Adrenal gland (tissue), 12 donors: ENCODE results near the gene TEX44. TPM values are rescaled to one million over a fixed set of nuclear protein-coding genes. Genes with fewer than 3 reads are reported as not detected.
"Not testable (repeated sequence)": the region's sequence is repeated elsewhere in the genome, so short reads cannot be mapped to it uniquely, and the experiment has no call there.

Experiments used
- DNase-seq, 7 donors: peaks; one replicate each; pipeline ENCODE4 v3.0.0-alpha.2; 2019 to 2020
- H3K27ac ChIP-seq, 5 donors: fragments of 200-600 bp; sonication (generic) in 4 of 5; 1 replicate in 3 of 5; 2 replicates in 2 of 5; pipeline versions ENCODE4 v1.5.1 to v1.8.0; 2016 to 2020; ENCODE audit warnings: mild to moderate bottlenecking in 1 of 5
- H3K27me3 ChIP-seq: fragments of 200-600 bp; 2 replicates; pipeline ENCODE4 v1.8.0; 2021
- H3K36me3 ChIP-seq, 2 donors: fragments of 200-600 bp; replicated peaks in 1 of 2; 1 replicate in 1 of 2; 2 replicates in 1 of 2; pipeline versions ENCODE4 v1.5.1 to v1.8.0; 2018 to 2022
- H3K4me1 ChIP-seq, 2 donors: fragments of 200-600 bp; replicated peaks in 1 of 2; 1 replicate in 1 of 2; 2 replicates in 1 of 2; pipeline versions ENCODE4 v1.5.1 to v1.8.0; 2018 to 2021
- H3K4me3 ChIP-seq, 4 donors: fragments of 200-600 bp; sonication (generic) in 3 of 4; one replicate each; pipeline ENCODE4 v1.5.1; 2016 to 2018
- H3K9me3 ChIP-seq, 3 donors: fragments of 200-600 bp; sonication (generic) in 1 of 3; replicated peaks in 1 of 3; 1 replicate in 2 of 3; 2 replicates in 1 of 3; pipeline versions ENCODE4 v1.5.1 to v1.8.0; 2016 to 2021
- POLR2A ChIP-seq, 2 donors: fragments of 450-650 bp; IDR thresholded peaks; one replicate each; pipeline ENCODE4 v1.6.1; 2017; ENCODE audit warnings: antibody characterized with exemption in 2 of 2, mild to moderate bottlenecking in 2 of 2, moderate library complexity in 1 of 2
- WGBS, 4 donors: extraction: QIAGEN DNeasy Blood & Tissue Kit in 2 of 4; methylation state at CpG; one replicate each; pipeline versions ENCODE4 v1.1.5 to v1.1.7; 2013 to 2017; 5-methylcytosine and 5-hydroxymethylcytosine counted together
- intact Hi-C, 2 donors: fragments of 100-400 bp; cut with DNase I; formaldehyde crosslinking; loops; one replicate each; pipeline versions ENCODE4 v1.14.1 to v1.15.0; 2022 to 2023
- polyA plus RNA-seq, 3 donors: library from polyadenylated mRNA; stranded (reverse); fragments of 200-250 nt in 2 of 3; fragments of 350-450 nt in 1 of 3; fragmentation: Illumina TruSeq in 1 of 3; extraction: RNeasy Lipid Tissue Mini Kit (QIAGEN cat#74804) in 1 of 3; gene quantifications; one replicate each; pipeline ENCODE4 v1.2.3, GENCODE V29; 2013 to 2014
- total RNA-seq, 9 donors: library from RNA; depleted of rRNA in 4 of 9; stranded (reverse); fragments of >200 nt in 4 of 9; fragments of 120-200 nt in 1 of 9; fragmentation: NEBNext Ultra II Directional in 1 of 9; extraction: Animal tissue kit (Norgen Biotek cat#: 25700) in 1 of 9; gene quantifications; one replicate each; pipeline versions ENCODE4 v1.1.0 to v1.2.4, GENCODE V29; 2013 to 2023
- TF ChIP-seq, protein P1 (sequence below), 6 experiments: fragments of 450-650 bp in 4 of 6; fragments of 200-600 bp in 2 of 6; sonication (generic) in 1 of 6; IDR thresholded peaks; 1 replicate in 5 of 6; 2 replicates in 1 of 6; pipeline versions ENCODE4 v1.5.1 to v1.8.0; 2016 to 2021; ENCODE audit warnings: antibody characterized with exemption in 6 of 6, mild to moderate bottlenecking in 2 of 6, moderate library complexity in 1 of 6
- donor health status: healthy with polysubstance abuse.
- donor health status: Bipolar disorder and iron deficiency.
- donor health status: DM: yes; HTN: yes; CAD: no.
- donor health status: DM: no; HTN: no; CAD: no.
- donor health status: DM: no; HTN: no; CAD: no.
- donor health status: DM: yes; HTN: yes; CAD: no.

TEX44 gene
- total and polyA plus RNA-seq, 12 donors: not detected

DNA sequence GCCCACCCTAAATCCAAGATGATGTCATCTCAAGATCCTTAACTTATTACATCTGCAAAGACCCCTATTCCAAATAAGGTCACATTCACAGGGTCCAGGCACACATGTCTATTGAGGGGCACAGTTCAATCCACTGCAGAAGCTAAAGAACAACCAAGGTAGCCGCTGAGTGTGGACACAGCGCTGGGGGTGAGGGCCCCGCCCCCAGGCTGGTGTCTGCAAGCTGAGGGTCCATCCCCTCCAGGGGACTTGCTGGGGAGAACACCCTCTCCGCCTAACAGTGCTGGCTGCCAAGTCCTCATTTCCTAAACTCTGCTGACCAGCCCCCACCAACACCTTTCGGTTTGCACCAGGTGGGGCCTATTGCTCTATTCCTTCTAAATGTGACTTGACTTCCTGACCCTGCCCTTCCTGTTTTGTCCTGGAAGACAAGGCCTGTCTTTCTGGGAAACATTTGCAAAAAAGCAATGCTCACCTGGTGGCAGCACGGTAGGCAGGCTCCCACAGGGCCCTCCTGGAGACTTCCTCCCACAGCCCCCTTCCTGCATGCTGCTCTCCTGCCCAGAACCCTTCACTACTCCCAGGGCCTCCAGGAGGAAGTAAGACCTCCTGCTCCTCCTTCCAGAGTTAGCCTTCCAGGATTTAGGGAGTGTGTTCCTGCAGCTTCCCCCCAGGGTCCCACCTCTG lies 24.4 kb upstream of the TEX44 start:
- WGBS, 4 donors: 69 to 83% (median 81%) methylated on average over 4 to 6 of the region's 6 CpGs
- intact Hi-C loops: no loop called here
- TF ChIP-seq, protein P1, sequence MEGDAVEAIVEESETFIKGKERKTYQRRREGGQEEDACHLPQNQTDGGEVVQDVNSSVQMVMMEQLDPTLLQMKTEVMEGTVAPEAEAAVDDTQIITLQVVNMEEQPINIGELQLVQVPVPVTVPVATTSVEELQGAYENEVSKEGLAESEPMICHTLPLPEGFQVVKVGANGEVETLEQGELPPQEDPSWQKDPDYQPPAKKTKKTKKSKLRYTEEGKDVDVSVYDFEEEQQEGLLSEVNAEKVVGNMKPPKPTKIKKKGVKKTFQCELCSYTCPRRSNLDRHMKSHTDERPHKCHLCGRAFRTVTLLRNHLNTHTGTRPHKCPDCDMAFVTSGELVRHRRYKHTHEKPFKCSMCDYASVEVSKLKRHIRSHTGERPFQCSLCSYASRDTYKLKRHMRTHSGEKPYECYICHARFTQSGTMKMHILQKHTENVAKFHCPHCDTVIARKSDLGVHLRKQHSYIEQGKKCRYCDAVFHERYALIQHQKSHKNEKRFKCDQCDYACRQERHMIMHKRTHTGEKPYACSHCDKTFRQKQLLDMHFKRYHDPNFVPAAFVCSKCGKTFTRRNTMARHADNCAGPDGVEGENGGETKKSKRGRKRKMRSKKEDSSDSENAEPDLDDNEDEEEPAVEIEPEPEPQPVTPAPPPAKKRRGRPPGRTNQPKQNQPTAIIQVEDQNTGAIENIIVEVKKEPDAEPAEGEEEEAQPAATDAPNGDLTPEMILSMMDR (IDR thresholded peaks at IDR 0.05): no peak
- TF ChIP-seq POLR2A (IDR thresholded peaks at IDR 0.05): no peak
- DNase-seq: no peak
- H3K36me3 ChIP-seq: no peaks in the 10 kb centered on the region
- no peak overlapping the region for H3K4me3 ChIP-seq
- H3K4me1 ChIP-seq: no peaks in the 10 kb centered on the region
- no peaks in the 10 kb centered on the region for H3K27me3 ChIP-seq
- H3K9me3 ChIP-seq: no peaks in the 10 kb centered on the region
- H3K27ac ChIP-seq: no peak overlapping the region

DNA sequence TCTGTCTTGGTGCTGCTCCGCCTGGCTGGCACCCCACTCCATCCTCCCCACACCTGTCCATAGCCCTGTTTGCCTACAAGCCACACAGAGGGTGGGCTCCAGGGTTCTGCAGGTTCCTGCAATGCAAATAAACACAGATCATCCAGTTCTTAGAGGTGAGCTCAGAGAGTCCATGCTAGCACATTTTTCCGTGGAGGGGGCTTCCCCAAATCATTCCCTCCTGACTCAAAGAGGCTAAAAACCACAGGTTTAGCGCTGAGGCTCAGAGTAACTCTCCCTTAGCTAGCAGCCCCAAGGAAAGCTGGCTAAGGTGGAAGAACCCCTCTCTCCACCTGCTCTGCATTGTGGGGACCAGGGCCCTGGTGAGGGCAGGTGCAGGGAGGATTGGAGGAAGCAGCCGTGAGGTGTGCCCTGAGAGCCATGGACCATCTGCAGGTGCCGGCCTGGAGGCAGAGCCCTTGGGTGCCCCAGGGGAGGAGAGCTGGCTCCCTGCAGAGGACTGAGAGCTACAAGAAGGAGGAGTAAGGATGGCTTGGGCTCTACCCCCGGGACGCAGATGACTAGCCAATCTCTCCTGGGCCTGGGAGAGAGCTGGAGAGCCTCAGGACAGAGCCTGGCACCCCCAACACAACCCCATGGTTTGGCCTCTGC lies 23.8 kb upstream of the TEX44 start:
- H3K9me3 ChIP-seq: no peaks in the 10 kb centered on the region
- TF ChIP-seq, protein P1 (IDR thresholded peaks at IDR 0.05): no peak
- no peak for TF ChIP-seq POLR2A (IDR thresholded peaks at IDR 0.05)
- intact Hi-C loops: no loop called here
- no peak for DNase-seq
- 72 to 93% (median 82%) methylated on average over 5 to 7 of the region's 7 CpGs for WGBS, 4 donors
- H3K27ac ChIP-seq: no peak overlapping the region
- H3K4me3 ChIP-seq: no peak overlapping the region
- H3K36me3 ChIP-seq: no peaks in the 10 kb centered on the region
- H3K27me3 ChIP-seq: no peaks in the 10 kb centered on the region
- no peaks in the 10 kb centered on the region for H3K4me1 ChIP-seq

DNA sequence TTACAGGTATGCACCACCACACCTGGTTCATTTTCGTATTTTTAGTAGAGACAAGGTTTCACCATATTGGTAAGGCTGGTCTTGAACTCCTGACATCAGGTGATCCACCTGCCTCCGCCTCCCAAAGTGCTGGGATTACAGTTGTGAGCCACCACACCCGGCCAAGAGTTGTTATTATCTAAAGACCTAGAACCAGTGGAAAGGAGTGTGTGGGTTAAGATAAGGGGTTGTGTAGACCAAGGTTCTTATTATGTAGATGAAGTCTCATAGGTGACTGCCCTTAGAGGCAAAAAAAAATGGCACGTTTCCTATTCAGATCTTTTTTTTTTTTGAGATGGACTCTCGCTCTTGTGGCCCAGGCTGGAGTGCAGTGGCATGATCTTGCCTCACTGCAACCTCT lies 21.7 kb upstream of the TEX44 start:
- H3K4me1 ChIP-seq, H3K4me3 ChIP-seq, DNase-seq, H3K27ac ChIP-seq, H3K36me3 ChIP-seq, intact Hi-C loops, H3K9me3 ChIP-seq, H3K27me3 ChIP-seq: not testable (repeated sequence)
- WGBS, 4 donors: 78 to 89% (median 83%) methylated on average over 5 of the region's 5 CpGs

DNA sequence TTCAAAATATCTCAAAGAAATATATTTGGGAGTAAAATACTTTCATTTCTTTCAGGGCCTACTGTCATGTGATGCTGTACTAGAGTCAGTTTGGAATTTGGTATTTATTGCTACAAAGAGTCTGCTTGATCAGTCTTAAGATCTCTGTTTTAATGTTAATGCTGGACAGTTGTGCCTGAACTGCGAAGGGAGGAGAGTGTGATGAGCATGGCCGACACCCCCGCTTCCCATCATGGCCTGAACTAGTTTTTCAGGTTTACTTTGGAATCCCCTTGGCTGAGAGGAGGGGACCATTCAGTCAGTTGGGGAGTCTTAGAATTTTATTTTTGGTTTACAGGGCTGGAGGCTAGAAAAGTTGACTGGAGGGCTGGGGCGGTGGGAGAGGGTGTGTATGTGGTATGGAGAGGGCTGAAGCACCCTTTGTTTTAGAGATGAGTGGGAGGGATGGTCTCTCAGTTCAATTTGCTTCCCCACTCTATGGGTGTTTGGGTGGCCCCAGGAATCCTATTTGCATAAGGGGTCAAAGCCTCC lies 20.9 kb upstream of the TEX44 start:
- DNase-seq: no peak
- WGBS, 4 donors: 81 to 88% (median 84%) methylated on average over 4 of the region's 4 CpGs
- no peaks in the 10 kb centered on the region for H3K4me1 ChIP-seq
- H3K4me3 ChIP-seq: no peak overlapping the region
- TF ChIP-seq POLR2A (IDR thresholded peaks at IDR 0.05): no peak
- TF ChIP-seq, protein P1 (IDR thresholded peaks at IDR 0.05): no peak
- intact Hi-C loops: no loop called here
- no peaks in the 10 kb centered on the region for H3K36me3 ChIP-seq
- H3K27me3 ChIP-seq: no peaks in the 10 kb centered on the region
- H3K9me3 ChIP-seq: no peaks in the 10 kb centered on the region
- no peak overlapping the region for H3K27ac ChIP-seq
